A549 treated with Hydrocortisone at 1 μM for 4 hours (cell line): ENCODE data around the gene FAM156B. TPM values are rescaled to one million over a fixed set of nuclear protein-coding genes. Genes with fewer than 3 reads are reported as not detected.

Experiments
- total RNA-seq: library from RNA; stranded (reverse); fragments of 200-300 nt; extraction: Qiagen RNA extraction; gene quantifications from 5 replicates; pipeline ENCODE4 v1.2.3, GENCODE V29; 2022

FAM156B gene, protein sequence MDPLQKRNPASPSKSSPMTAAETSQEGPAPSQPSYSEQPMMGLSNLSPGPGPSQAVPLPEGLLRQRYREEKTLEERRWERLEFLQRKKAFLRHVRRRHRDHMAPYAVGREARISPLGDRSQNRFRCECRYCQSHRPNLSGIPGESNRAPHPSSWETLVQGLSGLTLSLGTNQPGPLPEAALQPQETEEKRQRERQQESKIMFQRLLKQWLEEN
- 7.9 to 14.8 TPM (median 9.6 TPM) in 5 replicates for total RNA-seq

DNA sequence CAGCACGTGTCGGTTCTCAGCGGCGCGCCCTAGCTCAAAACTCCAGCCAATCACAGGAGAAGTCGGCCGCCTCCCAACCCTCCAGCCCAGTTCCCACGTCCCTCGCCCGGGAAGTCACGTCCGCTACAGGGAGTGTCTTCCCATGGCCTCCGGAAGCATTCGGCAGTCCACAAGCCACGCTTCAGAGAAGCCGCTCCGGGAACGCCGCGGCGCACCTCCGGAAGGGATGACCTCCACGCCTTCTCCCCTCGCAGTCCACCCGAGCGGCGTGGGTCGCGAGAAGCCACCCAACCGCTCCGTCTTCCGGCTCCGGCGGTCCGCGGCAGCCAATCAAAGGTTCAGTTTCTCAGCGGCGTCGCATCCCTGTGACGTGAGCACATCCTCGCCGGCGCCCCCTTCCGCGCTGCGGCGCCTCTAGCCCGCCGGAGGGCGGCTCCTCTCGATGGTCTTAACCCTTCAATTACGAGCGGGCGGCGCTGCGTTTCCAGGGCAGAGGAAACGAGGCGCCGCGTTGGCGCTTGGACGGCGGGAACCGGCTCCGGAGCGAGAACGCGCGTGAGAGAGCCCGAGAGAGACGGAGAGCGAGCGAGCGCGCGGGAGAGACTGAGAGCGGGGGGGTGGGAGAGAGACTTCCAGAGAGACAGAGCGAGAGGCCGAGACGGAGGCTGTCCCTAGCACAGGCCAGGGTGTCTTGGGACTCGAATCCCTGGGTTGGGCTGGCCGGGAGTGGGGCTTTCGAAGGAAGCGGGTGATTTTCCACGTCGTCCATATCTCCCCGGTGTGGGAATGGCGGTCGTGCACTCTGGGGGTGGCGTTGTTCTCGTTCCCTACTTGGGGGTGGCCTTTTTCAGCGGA is at the start of gene FAM156B:
Gene FAM156B (plus strand): TSS at position 476 of the 855 bp plus-strand sequence. CDS start 9,896 bp downstream, outside the sequence.

GRCh38 chrX:52867610-52868348 is 29.4 kb upstream of the FAM156B start, which contains the start of gene XAGE3:
TSS of gene XAGE3 (minus strand) at chrX:52868083. CDS start at chrX:52867133, 950 bp downstream.

Other genes with a start within 250 kb of the FAM156B start
- not detected in 5 replicates for gene SSX7, start 242.4 kb upstream of the FAM156B start, total RNA-seq
- not detected in 5 replicates for gene SSX2, start 190.2 kb upstream of the FAM156B start, total RNA-seq
- gene SSX2B, start 146.1 kb upstream of the FAM156B start, total RNA-seq = not detected in 5 replicates
- gene SPANXN5, start 99.9 kb upstream of the FAM156B start, total RNA-seq = 0.06 TPM in 1 of 5 replicates, not detected in the others
- not detected in 5 replicates for gene XAGE5, start 86.0 kb upstream of the FAM156B start, total RNA-seq
- gene XAGE3, start 29.2 kb upstream of the FAM156B start, total RNA-seq = not detected in 5 replicates
- gene FAM156A, start 61.2 kb downstream of the FAM156B start, total RNA-seq = 12.0 to 21.5 TPM (median 16.3 TPM) in 5 replicates
- 0.02 TPM in 1 of 5 replicates, not detected in the others for gene GPR173, start 151.5 kb downstream of the FAM156B start, total RNA-seq
- gene TSPYL2, start 185.0 kb downstream of the FAM156B start, total RNA-seq = 21.3 to 24.3 TPM (median 22.9 TPM) in 5 replicates
- gene KANTR, start 196.8 kb downstream of the FAM156B start, total RNA-seq = 1.4 to 1.9 TPM (median 1.6 TPM) in 5 replicates